Lower leg skin (tissue), 4 donors: ENCODE results near the gene DOCK10. TPM values are rescaled to one million over a fixed set of nuclear protein-coding genes. Genes with fewer than 3 reads are reported as not detected.

Source experiments
- DNase-seq, 2 donors: peaks; one replicate each; pipeline ENCODE4 v3.0.0-alpha.2; 2019; ENCODE audit warnings: low spot score in 2 of 2
- H3K4me3 ChIP-seq: fragments of 200-600 bp; sonication (generic); 2 replicates; pipeline ENCODE4 v1.5.1; 2017; ENCODE audit warnings: mild to moderate bottlenecking, low read depth; ENCODE audit not compliant: poor library complexity, severe bottlenecking
- POLR2A ChIP-seq, 2 donors: fragments of 450-650 bp; IDR thresholded peaks; one replicate each; pipeline ENCODE4 v1.6.1; 2016 to 2017; ENCODE audit warnings: antibody characterized with exemption in 2 of 2, mild to moderate bottlenecking in 1 of 2, moderate library complexity in 1 of 2
- WGBS, 2 donors: methylation state at CpG; one replicate each; pipeline ENCODE4 v1.1.5; 2018; 5-methylcytosine and 5-hydroxymethylcytosine counted together
- intact Hi-C: fragments of 100-400 bp; cut with DNase I; formaldehyde crosslinking; loops from one replicate; pipeline ENCODE4 v1.15.0; 2023; ENCODE audit warnings: low total_unique reads
- total RNA-seq, 4 donors: library from RNA; depleted of rRNA; stranded (reverse); fragments of >200 nt; gene quantifications; one replicate each; pipeline ENCODE4 v1.1.0, GENCODE V29; 2016
- TF ChIP-seq, protein P1 (sequence below), 3 donors: fragments of 450-650 bp; IDR thresholded peaks; one replicate each; pipeline ENCODE4 v1.5.1; 2016; ENCODE audit warnings: antibody characterized with exemption in 3 of 3, mild to moderate bottlenecking in 3 of 3, moderate library complexity in 2 of 3

Gene DOCK10
- total RNA-seq, 4 donors from 2014 or later: 6.2 to 16.5 (median 14.0) TPM

DNA sequence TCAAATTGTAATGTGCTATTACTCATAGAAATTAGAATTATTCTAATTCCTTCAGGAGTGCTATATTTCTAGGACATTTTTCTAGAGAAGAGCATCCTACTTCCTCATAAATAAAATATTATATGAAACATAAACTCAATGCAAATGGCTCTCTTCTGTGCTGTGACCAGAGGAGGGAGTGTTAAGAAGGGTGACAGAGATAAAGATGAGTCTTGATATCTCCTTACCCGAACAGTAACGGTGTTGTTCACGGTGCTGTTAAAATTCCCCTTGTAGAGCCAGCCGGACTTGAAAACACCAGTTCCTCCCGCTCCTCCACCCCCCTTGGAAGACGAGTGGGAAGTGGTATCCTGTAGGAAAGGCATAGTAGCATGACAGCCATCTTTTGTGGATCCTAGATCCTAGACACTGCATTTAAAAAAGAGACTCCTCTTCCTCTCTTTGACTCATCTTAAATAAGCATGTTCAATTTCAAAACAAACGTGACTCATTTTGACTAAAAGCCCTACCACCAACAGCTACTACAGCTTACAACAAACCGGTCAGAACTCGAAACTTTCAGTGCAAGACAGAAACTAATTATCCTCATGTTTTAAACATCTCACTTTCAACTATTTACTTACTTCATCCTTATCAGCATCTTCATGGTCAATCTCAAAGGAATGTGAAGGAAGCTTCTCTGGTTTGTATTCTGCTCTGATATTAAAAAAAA lies 156.3 kb downstream of the DOCK10 start:
- H3K4me3 ChIP-seq: no peak overlapping the region
- TF ChIP-seq, protein P1, sequence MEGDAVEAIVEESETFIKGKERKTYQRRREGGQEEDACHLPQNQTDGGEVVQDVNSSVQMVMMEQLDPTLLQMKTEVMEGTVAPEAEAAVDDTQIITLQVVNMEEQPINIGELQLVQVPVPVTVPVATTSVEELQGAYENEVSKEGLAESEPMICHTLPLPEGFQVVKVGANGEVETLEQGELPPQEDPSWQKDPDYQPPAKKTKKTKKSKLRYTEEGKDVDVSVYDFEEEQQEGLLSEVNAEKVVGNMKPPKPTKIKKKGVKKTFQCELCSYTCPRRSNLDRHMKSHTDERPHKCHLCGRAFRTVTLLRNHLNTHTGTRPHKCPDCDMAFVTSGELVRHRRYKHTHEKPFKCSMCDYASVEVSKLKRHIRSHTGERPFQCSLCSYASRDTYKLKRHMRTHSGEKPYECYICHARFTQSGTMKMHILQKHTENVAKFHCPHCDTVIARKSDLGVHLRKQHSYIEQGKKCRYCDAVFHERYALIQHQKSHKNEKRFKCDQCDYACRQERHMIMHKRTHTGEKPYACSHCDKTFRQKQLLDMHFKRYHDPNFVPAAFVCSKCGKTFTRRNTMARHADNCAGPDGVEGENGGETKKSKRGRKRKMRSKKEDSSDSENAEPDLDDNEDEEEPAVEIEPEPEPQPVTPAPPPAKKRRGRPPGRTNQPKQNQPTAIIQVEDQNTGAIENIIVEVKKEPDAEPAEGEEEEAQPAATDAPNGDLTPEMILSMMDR (IDR thresholded peaks at IDR 0.05): no peak
- TF ChIP-seq POLR2A (IDR thresholded peaks at IDR 0.05): no peak
- intact Hi-C loops: no loop called here
- WGBS, 2 donors: 72 to 85% methylated on average over 9 of the region's 9 CpGs
- no peak for DNase-seq

GRCh38 chr2:224885291-224885690 lies 157.0 kb downstream of the DOCK10 start:
- no peak overlapping the region for H3K4me3 ChIP-seq
- intact Hi-C loops: no loop called here
- TF ChIP-seq, protein P1 (IDR thresholded peaks at IDR 0.05): no peak
- TF ChIP-seq POLR2A (IDR thresholded peaks at IDR 0.05): no peak
- WGBS, 2 donors: 100% methylated on average over 1 of the region's 1 CpG
- no peak for DNase-seq

- H3K4me3 ChIP-seq: no peak overlapping the region
- intact Hi-C loops: no loop called here
- 69 to 79% methylated on average over 4 of the region's 4 CpGs for WGBS, 2 donors
- TF ChIP-seq POLR2A (IDR thresholded peaks at IDR 0.05): no peak
- TF ChIP-seq, protein P1 (IDR thresholded peaks at IDR 0.05): no peak
- no peak for DNase-seq
These were observed 158.1 kb downstream of the DOCK10 start for GRCh38 chr2:224884188-224884587.

GRCh38 chr2:224883700-224884099 lies 158.6 kb downstream of the DOCK10 start:
- intact Hi-C loops: no loop called here
- no peak for DNase-seq
- no peak for TF ChIP-seq POLR2A (IDR thresholded peaks at IDR 0.05)
- TF ChIP-seq, protein P1 (IDR thresholded peaks at IDR 0.05): no peak
- H3K4me3 ChIP-seq: no peak overlapping the region
- WGBS, 2 donors: 83% methylated on average over 1 of the region's 1 CpG

DNA sequence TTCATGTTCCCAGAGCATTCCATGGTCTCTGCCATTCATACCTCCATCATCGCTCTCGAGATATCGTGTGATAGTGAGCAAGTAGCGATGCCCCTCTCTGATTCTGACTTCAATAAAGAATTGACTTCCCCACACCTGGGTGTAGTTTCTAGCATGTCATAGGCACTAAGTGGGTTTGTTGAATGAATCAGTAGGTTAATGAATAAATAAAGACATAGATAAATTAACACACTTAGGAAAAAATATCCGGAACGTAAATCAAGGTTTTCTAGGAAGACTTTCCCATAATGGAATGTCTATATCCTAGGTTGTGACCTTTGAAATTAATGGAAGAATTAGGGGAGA lies 159.1 kb downstream of the DOCK10 start:
- 97 to 99% methylated on average over 6 of the region's 6 CpGs for WGBS, 2 donors
- no peak for DNase-seq
- intact Hi-C loops: no loop called here
- TF ChIP-seq POLR2A (IDR thresholded peaks at IDR 0.05): no peak
- TF ChIP-seq, protein P1 (IDR thresholded peaks at IDR 0.05): no peak
- H3K4me3 ChIP-seq: no peak overlapping the region
